ENCODE results near the gene UAP1L1.

UAP1L1 gene

DNA sequence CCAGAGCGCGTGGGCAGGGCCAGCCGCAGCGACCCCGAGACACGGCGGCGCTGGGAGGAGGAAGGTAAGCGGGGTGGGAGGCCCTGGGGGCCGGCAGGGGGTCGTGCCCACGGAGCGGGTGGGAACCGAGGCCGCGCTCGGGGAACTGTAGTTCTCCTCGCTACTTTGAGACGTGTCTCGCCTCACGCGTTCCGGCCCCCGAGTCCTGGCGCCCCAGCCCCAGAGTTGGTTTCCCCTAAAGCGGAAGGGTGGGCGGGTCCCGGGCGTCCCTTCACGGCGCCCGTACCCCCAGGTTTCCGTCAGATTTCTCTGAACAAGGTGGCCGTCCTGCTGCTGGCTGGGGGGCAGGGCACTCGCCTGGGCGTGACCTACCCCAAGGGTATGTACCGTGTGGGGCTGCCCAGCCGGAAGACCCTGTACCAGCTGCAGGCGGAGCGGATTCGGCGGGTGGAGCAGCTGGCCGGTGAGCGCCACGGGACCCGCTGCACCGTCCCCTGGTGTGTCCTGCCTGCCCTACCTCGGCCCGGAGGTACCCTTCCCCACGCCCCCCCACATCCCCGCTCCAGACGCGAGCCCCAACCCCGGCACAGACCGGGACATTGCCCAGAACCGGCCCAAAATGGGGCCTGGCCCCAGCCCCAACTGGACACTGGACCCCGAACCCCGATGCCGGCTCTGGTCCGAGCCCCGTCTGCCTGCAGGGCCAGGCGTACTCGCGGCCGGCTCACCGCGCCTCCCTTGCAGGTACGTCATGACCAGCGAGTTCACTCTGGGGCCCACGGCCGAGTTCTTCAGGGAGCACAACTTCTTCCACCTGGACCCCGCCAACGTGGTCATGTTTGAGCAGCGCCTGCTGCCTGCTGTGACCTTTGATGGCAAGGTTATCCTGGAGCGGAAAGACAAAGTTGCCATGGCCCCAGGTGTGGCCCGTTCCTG is 709 bp downstream of the UAP1L1 start:
- no peak for DNase-seq

- DNase-seq, result no peak
Measured at GRCh38 chr9:137078701-137079400, 1.5 kb downstream of the UAP1L1 start.

- no peak for DNase-seq
Measured at GRCh38 chr9:137079401-137079787, 2.1 kb downstream of the UAP1L1 start.

DNA sequence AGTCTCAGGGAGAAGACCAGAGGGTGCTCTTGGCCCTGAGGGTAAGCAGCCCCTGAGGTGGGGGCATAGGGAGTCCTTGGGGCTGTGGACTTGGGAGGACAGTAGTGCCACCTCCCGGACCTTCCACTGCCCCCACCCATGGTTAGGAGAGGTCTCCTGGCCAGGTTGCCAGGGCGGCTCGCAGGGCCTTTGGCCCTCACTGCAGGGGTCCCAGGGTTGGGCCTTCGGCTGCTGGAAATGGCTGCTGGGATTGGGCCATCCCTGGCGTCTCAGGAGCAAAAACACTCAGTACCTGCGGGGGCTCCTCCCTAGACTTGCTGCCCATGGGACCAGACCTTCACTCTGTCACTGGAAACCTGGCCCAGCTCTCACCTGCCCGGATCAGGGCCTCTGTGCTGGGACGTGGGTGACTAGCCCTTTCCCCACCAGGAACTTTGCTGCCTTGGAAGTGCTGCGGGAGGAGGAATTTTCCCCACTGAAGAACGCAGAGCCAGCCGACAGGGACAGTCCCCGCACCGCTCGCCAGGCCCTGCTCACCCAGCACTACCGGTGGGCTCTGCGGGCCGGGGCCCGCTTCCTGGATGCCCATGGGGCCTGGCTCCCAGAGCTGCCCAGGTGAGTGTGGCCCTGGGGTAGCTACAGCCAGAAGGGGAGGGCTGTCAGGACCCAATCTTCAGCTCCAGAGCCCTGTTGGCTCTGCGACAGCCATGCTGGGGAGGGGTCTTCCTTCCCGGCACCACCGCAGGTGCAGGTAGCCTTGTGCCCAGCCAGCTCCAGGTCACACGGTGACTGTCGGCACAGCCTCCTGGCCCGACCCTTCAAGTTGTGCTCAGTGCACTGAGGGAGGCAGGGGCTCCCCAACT is 3.2 kb downstream of the UAP1L1 start:
- DNase-seq, result no peak

DNA sequence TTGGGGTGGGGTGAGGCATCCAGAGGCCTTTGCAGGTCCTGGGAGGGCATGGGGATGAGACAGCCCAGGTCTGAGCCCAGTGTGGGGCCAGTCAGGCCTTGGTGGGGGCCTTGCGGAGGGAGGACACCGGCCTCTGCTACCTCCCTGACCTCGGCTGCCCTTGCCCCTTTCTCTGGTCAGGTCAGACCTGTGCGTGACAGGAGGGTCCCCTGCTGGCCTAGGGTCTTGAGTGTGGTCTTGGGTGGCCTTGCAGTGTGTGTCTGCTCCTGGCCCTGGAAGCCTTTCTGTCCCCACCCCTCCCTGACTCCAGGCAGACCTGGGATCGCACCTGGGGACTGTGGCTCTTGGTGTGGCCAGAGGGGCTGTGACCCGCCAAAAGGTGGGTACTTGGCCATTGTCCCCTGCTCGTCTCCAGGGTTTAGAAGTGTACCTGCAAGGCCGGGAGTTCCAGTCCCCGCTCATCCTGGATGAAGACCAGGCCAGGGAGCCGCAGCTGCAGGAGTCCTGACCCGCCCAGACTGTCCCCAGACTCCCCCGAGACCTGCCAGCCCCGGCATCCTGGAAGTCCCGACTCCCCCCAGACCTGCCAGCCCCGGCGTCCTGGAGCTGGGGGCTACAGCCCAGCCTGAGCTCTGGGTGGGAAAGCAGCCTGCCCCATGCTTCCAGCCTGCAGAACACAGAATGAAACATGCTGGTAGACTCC is 5.1 kb downstream of the UAP1L1 start:
- DNase-seq, result no peak

DNA sequence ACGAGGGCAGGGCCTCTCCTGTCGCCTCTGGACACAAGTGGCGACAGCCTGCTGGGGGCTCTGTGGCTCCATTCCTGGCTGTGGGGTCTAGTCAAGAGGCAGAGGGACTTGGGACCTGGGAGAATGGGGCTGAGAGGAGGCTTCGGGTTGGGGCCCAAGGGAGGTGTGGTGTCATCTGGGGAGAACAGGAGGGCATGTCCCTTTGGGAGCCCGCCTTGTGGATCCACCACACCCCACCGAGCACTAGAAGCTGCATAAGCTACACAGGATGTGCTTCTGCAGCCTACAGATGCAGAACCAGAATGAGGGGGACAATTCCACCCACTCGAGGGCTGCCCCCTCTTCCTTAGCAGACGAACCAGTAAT is 5.6 kb downstream of the UAP1L1 start:
- no peak for DNase-seq

- peak; percentile 90 for DNase-seq
Measured at GRCh38 chr9:137083394-137084004, 6.2 kb downstream of the UAP1L1 start.

- no peak for DNase-seq
Measured at GRCh38 chr9:137084526-137084925, 7.2 kb downstream of the UAP1L1 start.

DNA sequence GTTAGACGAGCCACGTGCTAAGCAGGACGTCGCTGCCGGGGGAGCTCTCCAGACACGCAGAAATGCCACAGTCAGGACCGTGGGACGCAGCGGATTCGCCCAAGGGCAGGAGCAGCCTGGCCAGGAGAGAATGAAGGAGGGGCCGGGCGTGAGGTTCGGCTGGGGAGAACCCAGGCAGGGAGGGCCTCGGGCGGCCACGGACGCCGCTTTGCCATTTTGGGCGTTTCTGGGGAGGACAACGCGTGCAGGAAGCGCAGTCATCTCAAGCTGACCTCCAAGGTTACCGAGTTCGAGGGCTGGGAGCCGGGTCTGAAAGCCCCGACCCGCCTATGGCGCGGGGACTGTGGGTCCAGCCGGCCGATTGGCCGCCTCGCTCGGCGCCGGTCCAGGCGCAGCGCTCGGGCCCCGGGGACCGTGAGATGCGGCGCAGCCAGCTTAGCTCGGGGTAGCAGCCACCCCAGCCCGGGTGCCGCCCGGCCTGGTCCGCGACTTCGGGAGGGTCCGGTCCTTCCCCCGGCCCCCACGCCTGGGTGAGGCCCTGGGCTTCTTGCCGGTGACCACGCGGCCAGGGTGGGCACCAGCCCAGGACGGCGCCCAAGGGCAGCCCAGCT is 8.7 kb downstream of the UAP1L1 start:
- DNase-seq, result no peak

DNA sequence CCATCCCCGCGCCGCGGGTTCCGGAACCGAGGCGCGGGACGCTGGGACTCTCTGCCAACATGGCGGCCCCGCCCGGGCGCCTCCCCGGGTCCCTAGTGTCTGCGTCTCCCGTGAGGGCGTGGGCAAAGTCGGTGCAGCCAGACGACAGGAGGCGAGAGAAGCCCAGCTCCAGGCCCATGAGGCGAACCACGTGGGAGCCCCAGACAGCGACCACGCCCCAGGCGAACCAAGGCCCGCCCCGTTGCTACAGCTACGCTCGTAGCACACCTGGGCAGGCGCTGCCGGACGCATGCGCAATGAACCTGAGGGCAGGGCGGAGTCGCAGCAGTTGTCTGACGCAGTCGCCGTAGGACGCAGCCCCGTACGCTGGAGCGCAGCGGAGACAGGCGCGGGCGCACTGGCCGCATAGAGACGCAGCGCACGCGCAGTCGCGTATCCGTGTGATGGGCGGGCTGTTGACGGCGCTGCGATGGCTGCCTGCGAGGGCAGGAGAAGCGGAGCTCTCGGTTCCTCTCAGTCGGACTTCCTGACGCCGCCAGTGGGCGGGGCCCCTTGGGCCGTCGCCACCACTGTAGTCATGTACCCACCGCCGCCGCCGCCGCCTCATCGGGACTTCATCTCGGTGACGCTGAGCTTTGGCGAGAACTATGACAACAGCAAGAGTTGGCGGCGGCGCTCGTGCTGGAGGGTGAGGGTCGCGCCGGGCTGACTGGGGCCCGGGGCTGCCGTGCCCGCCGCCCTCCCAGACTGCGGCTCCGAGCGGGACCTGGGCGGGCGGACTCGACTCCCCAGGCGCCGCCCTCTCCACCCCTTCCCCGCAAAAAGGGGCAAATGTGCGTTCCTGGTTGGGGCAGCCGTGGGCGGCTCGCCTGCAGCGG is 9.5 kb downstream of the UAP1L1 start, which contains the start of gene MAN1B1:
Gene MAN1B1 (plus strand): TSS at position 455 of the 878 bp plus-strand sequence. CDS start 15 bp downstream, at position 470.
- DNase-seq, result peak; percentile 96

DNA sequence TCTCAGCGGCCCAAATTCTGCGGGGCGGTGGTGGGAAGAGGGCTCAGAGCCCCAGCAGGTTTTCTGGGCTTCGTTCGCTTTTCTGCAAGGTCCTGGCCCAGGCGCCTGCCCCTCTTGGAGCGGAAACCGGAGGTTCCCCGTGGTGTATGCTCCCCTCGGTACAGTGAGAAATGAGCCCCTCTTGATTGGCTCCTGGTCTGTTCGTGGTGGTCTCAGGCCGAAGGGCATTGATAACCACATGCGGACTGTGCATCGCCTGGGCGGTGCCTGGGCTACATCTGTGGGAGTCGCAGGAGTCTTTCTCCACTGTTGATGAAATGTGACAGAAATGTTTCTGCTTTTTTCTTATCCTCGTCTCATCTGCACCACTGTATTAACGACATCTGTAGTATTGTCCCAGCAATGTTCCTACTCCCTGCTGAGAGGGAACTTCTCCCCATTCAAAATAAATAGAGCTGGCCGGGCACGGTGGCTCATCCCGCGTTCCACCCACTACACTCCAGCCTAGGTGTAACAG is 10.2 kb downstream of the UAP1L1 start:
- DNase-seq, result no peak

DNA sequence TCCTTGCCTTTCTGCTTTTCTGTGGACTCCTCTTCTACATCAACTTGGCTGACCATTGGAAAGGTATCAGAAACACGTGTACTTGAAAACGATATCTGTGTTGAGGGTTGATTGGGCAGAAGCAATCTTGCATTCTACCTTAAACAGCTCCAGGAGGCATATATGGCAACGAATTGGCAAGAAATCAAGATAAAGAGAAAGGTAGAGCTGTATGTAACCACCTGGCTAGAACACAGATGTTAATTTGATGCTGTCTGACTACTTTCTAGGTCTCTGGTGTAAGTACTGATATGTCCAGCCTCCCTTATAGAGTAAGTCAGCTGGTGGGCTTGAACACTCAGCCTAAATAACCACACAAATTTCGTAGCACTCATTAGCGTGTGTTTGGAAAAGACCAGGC is 10.8 kb downstream of the UAP1L1 start:
- DNase-seq, result no peak

DNA sequence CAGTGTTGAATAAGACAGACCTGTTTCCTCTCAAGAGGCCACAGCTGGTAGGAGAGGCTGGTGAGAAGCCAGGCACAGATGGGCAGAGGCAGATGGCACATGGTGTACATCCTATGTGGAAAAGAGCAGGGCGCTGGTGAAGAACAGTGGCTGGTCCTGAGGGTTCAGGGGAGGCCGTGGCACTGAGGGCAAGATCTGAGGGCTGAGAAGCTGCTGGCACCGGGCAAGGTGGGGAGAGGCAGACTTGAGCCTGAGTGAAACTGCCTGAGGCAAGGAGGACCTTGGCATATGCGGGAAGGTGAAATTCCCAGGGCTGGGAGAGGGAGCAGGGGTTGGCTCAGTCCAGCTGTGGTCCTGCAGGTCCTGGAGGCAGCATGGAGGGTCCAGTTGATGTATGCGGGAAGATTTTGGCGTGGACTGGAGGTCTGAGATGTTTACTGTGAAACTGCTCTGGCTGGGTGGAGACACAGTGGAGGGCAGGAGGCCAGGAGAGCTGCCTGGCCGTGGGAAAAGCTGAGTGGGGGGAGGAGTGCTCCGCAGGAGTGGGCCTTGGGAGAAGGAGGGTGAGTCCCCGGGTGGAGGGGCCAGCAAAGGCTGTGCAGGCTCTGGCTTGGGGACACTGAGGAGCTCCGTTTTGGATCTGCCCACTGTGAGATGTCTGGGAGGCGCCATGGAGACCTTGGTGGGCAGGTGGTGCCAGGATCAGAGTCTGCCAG is 12.1 kb downstream of the UAP1L1 start:
- DNase-seq, result no peak

DNA sequence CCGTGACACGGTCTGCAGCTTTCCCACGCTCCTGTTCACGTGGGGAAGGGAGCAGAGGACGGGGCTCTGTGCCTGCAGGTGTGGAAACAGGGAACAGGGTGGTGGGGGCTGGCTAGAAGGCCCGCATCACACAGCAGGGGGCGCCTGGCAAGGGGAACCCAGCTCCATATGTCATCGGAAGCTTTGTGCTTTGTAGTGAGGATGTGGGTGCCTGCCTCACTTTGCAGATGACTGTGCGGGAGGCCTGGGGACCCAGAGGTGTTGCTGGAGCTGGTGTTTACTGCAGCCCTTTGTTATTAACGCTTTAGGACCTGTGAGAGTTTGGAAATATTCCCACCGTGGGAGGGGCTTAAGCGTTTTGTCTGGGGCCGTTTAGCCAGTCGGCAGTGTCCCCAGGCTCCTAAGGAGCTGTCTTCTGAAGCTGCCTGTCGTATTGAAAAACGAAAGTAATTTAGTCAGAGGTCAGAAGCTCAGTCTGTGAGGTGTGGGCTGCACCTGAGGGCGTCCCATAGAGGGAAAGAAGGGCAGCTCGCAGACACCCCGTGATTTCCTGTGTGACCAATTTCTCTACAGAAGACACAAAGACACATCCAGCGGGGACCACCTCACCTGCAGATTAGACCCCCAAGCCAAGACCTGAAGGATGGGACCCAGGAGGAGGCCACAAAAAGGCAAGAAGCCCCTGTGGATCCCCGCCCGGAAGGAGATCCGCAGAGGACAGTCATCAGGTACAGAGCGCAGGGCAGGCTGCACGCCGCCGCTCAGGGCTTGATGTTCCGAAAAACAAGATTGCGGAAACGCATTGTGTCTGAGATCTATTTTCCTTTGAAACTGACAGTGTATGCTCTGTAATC is 18.6 kb downstream of the UAP1L1 start:
- DNase-seq, result no peak

DNA sequence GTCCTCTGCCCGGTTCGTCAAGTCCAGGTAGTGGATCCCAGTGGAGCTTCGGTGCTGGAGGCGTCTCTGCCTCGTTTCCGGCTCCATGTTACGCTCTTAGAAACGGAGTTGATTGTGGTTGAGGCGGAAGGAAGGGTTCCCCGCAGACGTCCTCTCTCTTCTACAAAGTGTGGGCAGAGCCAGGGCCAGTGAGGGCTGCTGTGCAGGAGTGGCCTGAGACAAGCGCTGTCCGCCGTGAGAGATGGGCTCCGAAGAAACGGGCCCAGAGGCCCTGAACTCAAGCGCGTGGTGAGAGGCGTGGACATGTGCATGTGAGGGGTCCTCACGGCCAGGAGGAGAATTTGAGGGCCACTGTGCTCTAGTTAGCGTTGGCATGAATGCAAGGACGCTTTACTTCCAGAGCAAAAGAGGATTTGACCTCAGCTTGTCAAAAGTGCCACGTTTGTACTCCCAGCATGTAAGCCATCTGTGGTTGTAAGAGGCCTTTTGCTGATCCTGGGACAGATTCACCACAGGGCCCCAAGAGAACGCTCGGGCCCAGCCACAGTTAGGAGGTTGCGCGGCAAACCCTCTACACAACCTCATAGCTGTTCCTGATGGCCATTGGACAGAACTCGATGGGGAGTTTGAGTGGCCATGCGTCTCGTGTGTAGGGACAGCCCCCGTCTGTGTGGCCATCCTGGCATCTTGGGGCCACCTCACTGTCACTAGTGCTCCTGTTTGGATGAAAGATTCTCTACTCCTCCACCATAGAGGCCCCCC is 19.6 kb downstream of the UAP1L1 start:
- no peak for DNase-seq

- no peak for DNase-seq
Measured at GRCh38 chr9:137097761-137098462, 20.6 kb downstream of the UAP1L1 start.

GRCh38 chr9:137099231-137099630 is 21.9 kb downstream of the UAP1L1 start:
- DNase-seq, result no peak
